ENCODE data around the gene SLC17A4.

Gene SLC17A4

GRCh38 chr6:25714765-25715164 lies 39.8 kb upstream of the SLC17A4 start:
- no peak for TF ChIP-seq TAF1 (IDR thresholded peaks at IDR 0.05; ENCODE audit: borderline replicate concordance, insufficient read depth, low read length)
- no peak for TF ChIP-seq SIN3A (IDR thresholded peaks at IDR 0.05; ENCODE audit: borderline replicate concordance, insufficient read depth, low read length)
- TF ChIP-seq POLR2AphosphoS5 (IDR thresholded peaks at IDR 0.05; ENCODE audit: low read depth, low read length) = no peak
- TF ChIP-seq REST (IDR thresholded peaks at IDR 0.05; ENCODE audit: insufficient read depth in 1 of 2, low read depth in 2 of 2, low read length in 2 of 2) = no peak
- TF ChIP-seq FOXP2 (optimal IDR thresholded peaks at IDR 0.05; ENCODE audit: borderline replicate concordance, extremely low read depth, extremely low read length, insufficient read depth) = no peak

- TF ChIP-seq FOXP2 (optimal IDR thresholded peaks at IDR 0.05; ENCODE audit: borderline replicate concordance, extremely low read depth, extremely low read length, insufficient read depth) (no peak), TAF1 (IDR thresholded peaks at IDR 0.05; ENCODE audit: borderline replicate concordance, insufficient read depth, low read length) (no peak), REST (IDR thresholded peaks at IDR 0.05; ENCODE audit: insufficient read depth in 1 of 2, low read depth in 2 of 2, low read length in 2 of 2) (no peak)
These were observed 38.7 kb upstream of the SLC17A4 start for GRCh38 chr6:25715794-25716193.

GRCh38 chr6:25717866-25718740 lies 36.4 kb upstream of the SLC17A4 start:
- TF ChIP-seq FOXP2 (optimal IDR thresholded peaks at IDR 0.05; ENCODE audit: borderline replicate concordance, extremely low read depth, extremely low read length, insufficient read depth) (no peak), REST (IDR thresholded peaks at IDR 0.05; ENCODE audit: insufficient read depth in 1 of 2, low read depth in 2 of 2, low read length in 2 of 2) (no peak), TAF1 (IDR thresholded peaks at IDR 0.05; ENCODE audit: borderline replicate concordance, insufficient read depth, low read length) (no peak)

GRCh38 chr6:25726122-25726911 lies 28.2 kb upstream of the SLC17A4 start:
- TF ChIP-seq FOXP2 (optimal IDR thresholded peaks at IDR 0.05; ENCODE audit: borderline replicate concordance, extremely low read depth, extremely low read length, insufficient read depth) (no peak), SIN3A (IDR thresholded peaks at IDR 0.05; ENCODE audit: borderline replicate concordance, insufficient read depth, low read length) (no peak), REST (IDR thresholded peaks at IDR 0.05; ENCODE audit: insufficient read depth in 1 of 2, low read depth in 2 of 2, low read length in 2 of 2) (no peak)
